Right atrium auricular region (tissue), 2 donors: Measurements from ENCODE around the gene MSH4. TPM values are rescaled to one million over a fixed set of nuclear protein-coding genes. Genes with fewer than 3 reads are reported as not detected.

Source experiments
- DNase-seq: peaks from one replicate; pipeline ENCODE4 v3.0.0-alpha.2; 2019; ENCODE audit warnings: low spot score
- H3K27ac ChIP-seq, 2 donors: fragments of 200-600 bp; sonication (generic); 1 replicate in 1 of 2; 2 replicates in 1 of 2; pipeline ENCODE4 v1.5.1; 2016 to 2019
- H3K27me3 ChIP-seq, 2 donors: fragments of 200-600 bp; sonication (generic); one replicate each; pipeline versions ENCODE4 v1.5.1 to v1.6.0; 2017 to 2019
- H3K36me3 ChIP-seq: fragments of 200-600 bp; sonication (generic); one replicate; pipeline ENCODE4 v1.5.1; 2016
- H3K4me1 ChIP-seq, 2 donors: fragments of 200-600 bp; sonication (generic); one replicate each; pipeline versions ENCODE4 v1.5.1 to v1.6.0; 2017 to 2019
- H3K4me3 ChIP-seq, 2 donors: fragments of 200-600 bp; sonication (generic); 1 replicate in 1 of 2; 2 replicates in 1 of 2; pipeline ENCODE4 v1.5.1; 2017 to 2019; ENCODE audit warnings: mild to moderate bottlenecking in 1 of 2, moderate library complexity in 1 of 2
- H3K9me3 ChIP-seq, 2 donors: fragments of 200-600 bp; sonication (generic); one replicate each; pipeline ENCODE4 v1.5.1; 2019
- total RNA-seq, 2 donors: library from RNA; depleted of rRNA; stranded (reverse); fragments of >200 nt; gene quantifications; one replicate each; pipeline ENCODE4 v1.1.0, GENCODE V29; 2016
- TF ChIP-seq, protein P1 (sequence below), 2 donors: fragments of 200-600 bp; sonication (generic); IDR thresholded peaks; one replicate each; pipeline ENCODE4 v1.5.1; 2019; ENCODE audit warnings: antibody characterized with exemption in 2 of 2

The MSH4 gene
- total RNA-seq, 2 donors from 2014 or later, result 0.11 to 0.12 TPM

GRCh38 chr1:75879985-75880384, 83.3 kb downstream of the MSH4 start:
- Histone ChIP-seq H3K27ac (no peak overlapping the region), H3K4me3 (no peak overlapping the region), H3K27me3 (no peaks in the 10 kb centered on the region), H3K9me3 (no peaks in the 10 kb centered on the region), H3K36me3 (no peaks in the 10 kb centered on the region), H3K4me1 (no peaks in the 10 kb centered on the region)
- TF ChIP-seq, protein P1, sequence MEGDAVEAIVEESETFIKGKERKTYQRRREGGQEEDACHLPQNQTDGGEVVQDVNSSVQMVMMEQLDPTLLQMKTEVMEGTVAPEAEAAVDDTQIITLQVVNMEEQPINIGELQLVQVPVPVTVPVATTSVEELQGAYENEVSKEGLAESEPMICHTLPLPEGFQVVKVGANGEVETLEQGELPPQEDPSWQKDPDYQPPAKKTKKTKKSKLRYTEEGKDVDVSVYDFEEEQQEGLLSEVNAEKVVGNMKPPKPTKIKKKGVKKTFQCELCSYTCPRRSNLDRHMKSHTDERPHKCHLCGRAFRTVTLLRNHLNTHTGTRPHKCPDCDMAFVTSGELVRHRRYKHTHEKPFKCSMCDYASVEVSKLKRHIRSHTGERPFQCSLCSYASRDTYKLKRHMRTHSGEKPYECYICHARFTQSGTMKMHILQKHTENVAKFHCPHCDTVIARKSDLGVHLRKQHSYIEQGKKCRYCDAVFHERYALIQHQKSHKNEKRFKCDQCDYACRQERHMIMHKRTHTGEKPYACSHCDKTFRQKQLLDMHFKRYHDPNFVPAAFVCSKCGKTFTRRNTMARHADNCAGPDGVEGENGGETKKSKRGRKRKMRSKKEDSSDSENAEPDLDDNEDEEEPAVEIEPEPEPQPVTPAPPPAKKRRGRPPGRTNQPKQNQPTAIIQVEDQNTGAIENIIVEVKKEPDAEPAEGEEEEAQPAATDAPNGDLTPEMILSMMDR (IDR thresholded peaks at IDR 0.05), result no peak
- DNase-seq, result no peak

DNA sequence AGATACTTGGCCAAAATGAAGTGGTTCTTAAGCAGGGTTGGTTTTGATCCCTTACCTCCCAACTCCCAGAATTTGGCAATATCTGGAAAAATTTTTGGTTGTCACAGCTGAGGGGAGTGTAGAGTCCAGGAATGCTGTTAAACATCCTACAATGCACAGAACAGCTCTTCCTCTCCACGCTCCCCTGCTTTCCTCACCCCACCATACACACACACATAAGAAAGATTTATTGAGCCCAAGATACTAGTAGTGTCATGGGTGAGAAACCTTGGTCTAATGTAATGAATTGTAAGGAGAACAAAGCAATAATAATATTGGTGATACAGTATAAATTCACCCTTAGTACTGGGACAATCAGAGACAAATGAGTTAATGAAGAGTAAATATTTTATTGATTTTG, 87.8 kb downstream of the MSH4 start:
- Histone ChIP-seq H3K4me3 (no peak overlapping the region), H3K27ac (no peak overlapping the region), H3K4me1 (no peaks in the 10 kb centered on the region), H3K9me3 (no peaks in the 10 kb centered on the region), H3K27me3 (no peaks in the 10 kb centered on the region), H3K36me3 (no peaks in the 10 kb centered on the region)
- TF ChIP-seq, protein P1 (IDR thresholded peaks at IDR 0.05), result no peak
- no peak for DNase-seq

- no peaks in the 10 kb centered on the region for H3K36me3 ChIP-seq
- no peaks in the 10 kb centered on the region for H3K4me1 ChIP-seq
- H3K27me3 ChIP-seq, result no peaks in the 10 kb centered on the region
- TF ChIP-seq, protein P1 (IDR thresholded peaks at IDR 0.05), result no peak
- no peak overlapping the region for H3K27ac ChIP-seq
- peaks cover 0 to 7% of the 10 kb centered on the region in 2 donors for H3K9me3 ChIP-seq
- H3K4me3 ChIP-seq, result no peak overlapping the region
- no peak for DNase-seq
Measured at GRCh38 chr1:75901371-75901770, 104.7 kb downstream of the MSH4 start.

GRCh38 chr1:75908717-75909152, 112.1 kb downstream of the MSH4 start:
- TF ChIP-seq, protein P1 (IDR thresholded peaks at IDR 0.05), result no peak

DNA sequence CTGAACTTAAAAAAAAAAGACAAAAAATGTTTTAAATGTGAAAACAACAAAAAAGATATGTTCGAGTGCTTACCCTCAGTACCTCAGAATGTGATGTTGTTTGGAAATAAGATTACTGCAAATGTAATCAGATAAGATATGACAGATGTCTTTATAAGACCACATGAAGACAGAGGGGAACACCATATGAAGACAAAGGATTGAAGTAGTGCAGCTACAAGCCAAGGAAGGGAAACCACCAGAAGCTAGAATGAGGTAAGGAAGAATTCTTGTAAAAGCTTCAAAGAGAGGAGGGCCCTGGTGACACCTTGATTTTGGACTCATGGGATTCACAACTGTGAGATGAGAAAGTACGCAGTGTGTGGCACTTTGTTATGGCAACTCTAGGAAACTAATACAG, 120.2 kb downstream of the MSH4 start:
- H3K4me1 ChIP-seq, result no peaks in the 10 kb centered on the region
- H3K4me3 ChIP-seq, result no peak overlapping the region
- no peaks in the 10 kb centered on the region for H3K9me3 ChIP-seq
- TF ChIP-seq, protein P1 (IDR thresholded peaks at IDR 0.05), result no peak
- H3K27ac ChIP-seq, result no peak overlapping the region
- no peak for DNase-seq
- H3K36me3 ChIP-seq, result no peaks in the 10 kb centered on the region
- H3K27me3 ChIP-seq, result no peaks in the 10 kb centered on the region

More at GRCh38 chr1:75908717-75909152, 112.1 kb downstream of the MSH4 start:
- H3K27ac ChIP-seq, result no peak overlapping the region
- H3K27me3 ChIP-seq, result no peaks in the 10 kb centered on the region
- H3K4me3 ChIP-seq, result no peak overlapping the region
- no peaks in the 10 kb centered on the region for H3K4me1 ChIP-seq
- peaks cover 0 to 13% of the 10 kb centered on the region in 2 donors for H3K9me3 ChIP-seq
- DNase-seq, result no peak
- no peaks in the 10 kb centered on the region for H3K36me3 ChIP-seq

- H3K9me3 ChIP-seq, result no peaks in the 10 kb centered on the region
- H3K27me3 ChIP-seq, result no peaks in the 10 kb centered on the region
- no peak for DNase-seq
- H3K27ac ChIP-seq, result no peak overlapping the region
- H3K4me1 ChIP-seq, result no peaks in the 10 kb centered on the region
- TF ChIP-seq, protein P1 (IDR thresholded peaks at IDR 0.05), result no peak
- H3K36me3 ChIP-seq, result no peaks in the 10 kb centered on the region
- no peak overlapping the region for H3K4me3 ChIP-seq
Measured at GRCh38 chr1:75922698-75923097, 126.0 kb downstream of the MSH4 start.
